Activated CD4-positive, CD25-positive, alpha-beta regulatory T cell (primary cell): ENCODE data around the gene TEDC1.
"Not testable (repeated sequence)": the region's sequence is repeated elsewhere in the genome, so short reads cannot be mapped to it uniquely, and the experiment has no call there.

Experiments
- DNase-seq, 4 experiments: peaks; one replicate each; lab custom pipeline; 2025; lab: John Stamatoyannopoulos, UW

Gene TEDC1

GRCh38 chr14:105537580-105538474, 46.8 kb downstream of the TEDC1 start:
- peak in 3 of 4 experiments; percentile 44 to 70 (median 60) for DNase-seq

- DNase-seq: no peak
These were observed 47.5 kb downstream of the TEDC1 start for GRCh38 chr14:105538481-105539049.

DNA sequence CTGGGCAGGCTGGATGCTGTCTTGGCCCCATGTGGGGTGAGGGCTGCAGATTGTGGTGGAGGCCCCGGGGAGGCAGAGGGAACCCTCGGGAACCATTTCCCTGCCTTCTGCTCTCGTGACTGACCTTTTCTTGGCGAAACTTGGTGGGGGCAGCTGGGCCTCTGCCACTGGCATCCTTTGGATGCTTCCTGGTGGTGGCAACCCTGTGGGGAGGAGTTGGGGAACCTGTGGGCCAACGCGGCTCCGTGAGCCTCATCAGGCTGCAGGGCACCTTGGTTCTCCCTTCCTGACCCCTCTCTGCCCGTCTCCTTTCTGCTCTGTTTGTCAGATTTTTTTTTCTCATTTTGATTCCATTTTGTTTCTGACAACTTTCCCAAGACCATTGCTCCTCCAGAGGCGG, 49.8 kb downstream of the TEDC1 start:
- DNase-seq: no peak

GRCh38 chr14:105541218-105541875, 50.3 kb downstream of the TEDC1 start:
- DNase-seq: no peak

DNA sequence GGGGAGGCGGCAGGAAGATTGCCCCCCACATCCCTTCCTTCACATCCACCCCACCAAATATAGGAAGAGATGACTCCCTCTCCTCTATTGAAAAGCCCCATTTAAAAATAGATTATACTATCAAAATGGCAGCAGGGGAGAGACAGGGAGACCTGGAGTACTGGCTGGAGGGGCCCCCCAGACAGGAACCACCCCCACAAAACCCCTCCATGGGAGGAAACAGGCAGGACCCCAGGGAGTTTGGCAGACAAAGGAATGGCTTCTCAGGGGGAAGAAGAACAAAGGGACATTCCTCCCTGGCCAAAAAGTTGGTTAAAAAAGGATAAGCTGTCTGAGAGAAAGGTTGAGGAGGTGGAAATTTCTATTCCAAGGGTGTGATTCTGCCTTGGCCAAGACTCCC, 54.6 kb downstream of the TEDC1 start:
- DNase-seq: not testable (repeated sequence)

GRCh38 chr14:105546410-105546809, 55.4 kb downstream of the TEDC1 start:
- DNase-seq: not testable (repeated sequence)

GRCh38 chr14:105547072-105547471, 56.0 kb downstream of the TEDC1 start:
- DNase-seq: not testable (repeated sequence)

GRCh38 chr14:105547741-105548169, 56.7 kb downstream of the TEDC1 start:
- no peak for DNase-seq
